ENCODE results near the gene XCR1.

XCR1 gene

GRCh38 chr3:46060551-46060950 is 33.3 kb upstream of the XCR1 start:
- Histone ChIP-seq H4K91ac (ENCODE audit: low read length) (no peak overlapping the region), H3K23ac (ENCODE audit: low read length in 2 of 2) (no peak overlapping the region), H2AFZ (ENCODE audit: low read depth, low read length) (no peak overlapping the region), H3K4ac (ENCODE audit: low read depth in 1 of 2, low read length in 2 of 2) (no peak overlapping the region), H3K9me3 (ENCODE audit: control insufficient read depth, low read length) (no peaks in the 10 kb centered on the region), H3K27ac (ENCODE audit: low read length, poor library complexity, severe bottlenecking) (no peak overlapping the region), H3K4me1 (ENCODE audit: control insufficient read depth, insufficient read depth, low read depth, low read length) (no peaks in the 10 kb centered on the region), H3K18ac (ENCODE audit: low read depth in 1 of 2, low read length in 2 of 2) (no peak overlapping the region), H3K9ac (ENCODE audit: low read length) (no peak overlapping the region), H2BK5ac (ENCODE audit: low read depth, low read length, poor library complexity, severe bottlenecking) (no peak overlapping the region), H3K79me1 (replicated peaks; ENCODE audit: low read length, poor library complexity, severe bottlenecking) (no peaks in the 10 kb centered on the region), H2BK15ac (ENCODE audit: low read depth, poor library complexity, severe bottlenecking) (no peak overlapping the region), H3K36me3 (ENCODE audit: control insufficient read depth in 1 of 2, insufficient read depth in 2 of 2, low read depth in 1 of 2, low read length in 2 of 2) (no peaks in the 10 kb centered on the region), H2BK120ac (ENCODE audit: low read depth, low read length) (no peak overlapping the region), H3K4me2 (ENCODE audit: low read length, poor library complexity, severe bottlenecking) (no peak overlapping the region), H2AK5ac (ENCODE audit: low read length, severe bottlenecking) (no peak overlapping the region), H2BK12ac (ENCODE audit: low read length in 2 of 2) (no peak overlapping the region), H3K4me3 (ENCODE audit: insufficient read depth in 1 of 2, low read depth in 1 of 2, low read length in 2 of 2) (no peak overlapping the region), H4K8ac (ENCODE audit: low read length) (no peak overlapping the region), H3K14ac (ENCODE audit: low read length in 2 of 2) (no peak overlapping the region), H3K27me3 (ENCODE audit: control insufficient read depth in 1 of 2, insufficient read depth in 1 of 2, low read length in 2 of 2) (peaks cover 0 to 47% of the 10 kb centered on the region in 2 experiments)
- WGBS, result no CpG with 5 or more reads among the region's 2 CpGs
- no peak for DNase-seq

GRCh38 chr3:46059432-46059831 is 32.1 kb upstream of the XCR1 start:
- H3K4ac ChIP-seq (ENCODE audit: low read depth in 1 of 2, low read length in 2 of 2), result no peak overlapping the region
- no peaks in the 10 kb centered on the region for H3K9me3 ChIP-seq (ENCODE audit: control insufficient read depth, low read length)
- H2AK5ac ChIP-seq (ENCODE audit: low read length, severe bottlenecking), result no peak overlapping the region
- no peak overlapping the region for H2BK15ac ChIP-seq (ENCODE audit: low read depth, poor library complexity, severe bottlenecking)
- H3K4me1 ChIP-seq (ENCODE audit: control insufficient read depth, insufficient read depth, low read depth, low read length), result no peaks in the 10 kb centered on the region
- H2AFZ ChIP-seq (ENCODE audit: low read depth, low read length), result no peak overlapping the region
- H3K4me3 ChIP-seq (ENCODE audit: insufficient read depth in 1 of 2, low read depth in 1 of 2, low read length in 2 of 2), result no peak overlapping the region
- DNase-seq, result no peak
- no peak overlapping the region for H2BK120ac ChIP-seq (ENCODE audit: low read depth, low read length)
- H3K18ac ChIP-seq (ENCODE audit: low read depth in 1 of 2, low read length in 2 of 2), result no peak overlapping the region
- H3K9ac ChIP-seq (ENCODE audit: low read length), result no peak overlapping the region
- peaks cover 4 to 48% of the 10 kb centered on the region in 2 experiments for H3K27me3 ChIP-seq (ENCODE audit: control insufficient read depth in 1 of 2, insufficient read depth in 1 of 2, low read length in 2 of 2)
- no peak overlapping the region for H3K4me2 ChIP-seq (ENCODE audit: low read length, poor library complexity, severe bottlenecking)
- no peak overlapping the region for H3K23ac ChIP-seq (ENCODE audit: low read length in 2 of 2)
- no peak overlapping the region for H3K27ac ChIP-seq (ENCODE audit: low read length, poor library complexity, severe bottlenecking)
- H4K91ac ChIP-seq (ENCODE audit: low read length), result no peak overlapping the region
- no peak overlapping the region for H2BK12ac ChIP-seq (ENCODE audit: low read length in 2 of 2)
- no peak overlapping the region for H4K8ac ChIP-seq (ENCODE audit: low read length)
- 100% methylated on average over 1 of the region's 3 CpGs for WGBS
- no peak overlapping the region for H2BK5ac ChIP-seq (ENCODE audit: low read depth, low read length, poor library complexity, severe bottlenecking)
- H3K79me1 ChIP-seq (replicated peaks; ENCODE audit: low read length, poor library complexity, severe bottlenecking), result no peaks in the 10 kb centered on the region
- no peaks in the 10 kb centered on the region for H3K36me3 ChIP-seq (ENCODE audit: control insufficient read depth in 1 of 2, insufficient read depth in 2 of 2, low read depth in 1 of 2, low read length in 2 of 2)
- H3K14ac ChIP-seq (ENCODE audit: low read length in 2 of 2), result no peak overlapping the region

GRCh38 chr3:46058981-46059380 is 31.7 kb upstream of the XCR1 start:
- no peaks in the 10 kb centered on the region for H3K79me1 ChIP-seq (replicated peaks; ENCODE audit: low read length, poor library complexity, severe bottlenecking)

GRCh38 chr3:46057716-46058115 is 30.4 kb upstream of the XCR1 start:
- H3K79me1 ChIP-seq (replicated peaks; ENCODE audit: low read length, poor library complexity, severe bottlenecking), result no peaks in the 10 kb centered on the region
- H3K9me3 ChIP-seq (ENCODE audit: control insufficient read depth, low read length), result no peaks in the 10 kb centered on the region
- no peak overlapping the region for H2BK120ac ChIP-seq (ENCODE audit: low read depth, low read length)
- H3K27ac ChIP-seq (ENCODE audit: low read length, poor library complexity, severe bottlenecking), result no peak overlapping the region
- H3K14ac ChIP-seq (ENCODE audit: low read length in 2 of 2), result no peak overlapping the region
- no peak overlapping the region for H2BK15ac ChIP-seq (ENCODE audit: low read depth, poor library complexity, severe bottlenecking)
- H3K4me2 ChIP-seq (ENCODE audit: low read length, poor library complexity, severe bottlenecking), result no peak overlapping the region
- no peak overlapping the region for H2AK5ac ChIP-seq (ENCODE audit: low read length, severe bottlenecking)
- 98% methylated on average over 3 of the region's 3 CpGs for WGBS
- H4K8ac ChIP-seq (ENCODE audit: low read length), result no peak overlapping the region
- no peak overlapping the region for H2BK5ac ChIP-seq (ENCODE audit: low read depth, low read length, poor library complexity, severe bottlenecking)
- no peak for DNase-seq
- H2BK12ac ChIP-seq (ENCODE audit: low read length in 2 of 2), result no peak overlapping the region
- no peak overlapping the region for H3K4ac ChIP-seq (ENCODE audit: low read depth in 1 of 2, low read length in 2 of 2)
- no peak overlapping the region for H3K4me3 ChIP-seq (ENCODE audit: insufficient read depth in 1 of 2, low read depth in 1 of 2, low read length in 2 of 2)
- peaks cover 8 to 38% of the 10 kb centered on the region in 2 experiments for H3K27me3 ChIP-seq (ENCODE audit: control insufficient read depth in 1 of 2, insufficient read depth in 1 of 2, low read length in 2 of 2)
- H3K4me1 ChIP-seq (ENCODE audit: control insufficient read depth, insufficient read depth, low read depth, low read length), result no peaks in the 10 kb centered on the region
- no peak overlapping the region for H3K18ac ChIP-seq (ENCODE audit: low read depth in 1 of 2, low read length in 2 of 2)
- H3K36me3 ChIP-seq (ENCODE audit: control insufficient read depth in 1 of 2, insufficient read depth in 2 of 2, low read depth in 1 of 2, low read length in 2 of 2), result no peaks in the 10 kb centered on the region
- H3K9ac ChIP-seq (ENCODE audit: low read length), result no peak overlapping the region
- no peak overlapping the region for H3K23ac ChIP-seq (ENCODE audit: low read length in 2 of 2)
- H4K91ac ChIP-seq (ENCODE audit: low read length), result no peak overlapping the region
- no peak overlapping the region for H2AFZ ChIP-seq (ENCODE audit: low read depth, low read length)

More at GRCh38 chr3:46058981-46059380, 31.7 kb upstream of the XCR1 start:
- no peak overlapping the region for H3K4ac ChIP-seq (ENCODE audit: low read depth in 1 of 2, low read length in 2 of 2)
- H3K9ac ChIP-seq (ENCODE audit: low read length), result no peak overlapping the region
- no peaks in the 10 kb centered on the region for H3K36me3 ChIP-seq (ENCODE audit: control insufficient read depth in 1 of 2, insufficient read depth in 2 of 2, low read depth in 1 of 2, low read length in 2 of 2)
- no peaks in the 10 kb centered on the region for H3K9me3 ChIP-seq (ENCODE audit: control insufficient read depth, low read length)
- H2BK12ac ChIP-seq (ENCODE audit: low read length in 2 of 2), result no peak overlapping the region
- no peak overlapping the region for H3K18ac ChIP-seq (ENCODE audit: low read depth in 1 of 2, low read length in 2 of 2)
- H3K4me1 ChIP-seq (ENCODE audit: control insufficient read depth, insufficient read depth, low read depth, low read length), result no peaks in the 10 kb centered on the region
- H3K23ac ChIP-seq (ENCODE audit: low read length in 2 of 2), result no peak overlapping the region
- 90% methylated on average over 1 of the region's 1 CpG for WGBS
- H3K27me3 ChIP-seq (ENCODE audit: control insufficient read depth in 1 of 2, insufficient read depth in 1 of 2, low read length in 2 of 2), result peaks cover 8 to 44% of the 10 kb centered on the region in 2 experiments
- no peak overlapping the region for H3K27ac ChIP-seq (ENCODE audit: low read length, poor library complexity, severe bottlenecking)
- H3K14ac ChIP-seq (ENCODE audit: low read length in 2 of 2), result no peak overlapping the region
- no peak overlapping the region for H2AFZ ChIP-seq (ENCODE audit: low read depth, low read length)
- no peak for DNase-seq
- no peak overlapping the region for H2BK120ac ChIP-seq (ENCODE audit: low read depth, low read length)
- H4K8ac ChIP-seq (ENCODE audit: low read length), result no peak overlapping the region
- H3K4me2 ChIP-seq (ENCODE audit: low read length, poor library complexity, severe bottlenecking), result no peak overlapping the region
- no peak overlapping the region for H3K4me3 ChIP-seq (ENCODE audit: insufficient read depth in 1 of 2, low read depth in 1 of 2, low read length in 2 of 2)
- no peak overlapping the region for H2BK5ac ChIP-seq (ENCODE audit: low read depth, low read length, poor library complexity, severe bottlenecking)
- H2AK5ac ChIP-seq (ENCODE audit: low read length, severe bottlenecking), result no peak overlapping the region
- H4K91ac ChIP-seq (ENCODE audit: low read length), result no peak overlapping the region
- H2BK15ac ChIP-seq (ENCODE audit: low read depth, poor library complexity, severe bottlenecking), result no peak overlapping the region
